Retina (tissue), 1 donor: Measurements from ENCODE around the gene PFN4.
"Not testable (repeated sequence)": the region's sequence is repeated elsewhere in the genome, so short reads cannot be mapped to it uniquely, and the experiment has no call there.

Experiments
- DNase-seq: peaks from one replicate; pipeline ENCODE4 v3.0.0-alpha.2; 2016

The PFN4 gene, protein sequence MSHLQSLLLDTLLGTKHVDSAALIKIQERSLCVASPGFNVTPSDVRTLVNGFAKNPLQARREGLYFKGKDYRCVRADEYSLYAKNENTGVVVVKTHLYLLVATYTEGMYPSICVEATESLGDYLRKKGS

DNA sequence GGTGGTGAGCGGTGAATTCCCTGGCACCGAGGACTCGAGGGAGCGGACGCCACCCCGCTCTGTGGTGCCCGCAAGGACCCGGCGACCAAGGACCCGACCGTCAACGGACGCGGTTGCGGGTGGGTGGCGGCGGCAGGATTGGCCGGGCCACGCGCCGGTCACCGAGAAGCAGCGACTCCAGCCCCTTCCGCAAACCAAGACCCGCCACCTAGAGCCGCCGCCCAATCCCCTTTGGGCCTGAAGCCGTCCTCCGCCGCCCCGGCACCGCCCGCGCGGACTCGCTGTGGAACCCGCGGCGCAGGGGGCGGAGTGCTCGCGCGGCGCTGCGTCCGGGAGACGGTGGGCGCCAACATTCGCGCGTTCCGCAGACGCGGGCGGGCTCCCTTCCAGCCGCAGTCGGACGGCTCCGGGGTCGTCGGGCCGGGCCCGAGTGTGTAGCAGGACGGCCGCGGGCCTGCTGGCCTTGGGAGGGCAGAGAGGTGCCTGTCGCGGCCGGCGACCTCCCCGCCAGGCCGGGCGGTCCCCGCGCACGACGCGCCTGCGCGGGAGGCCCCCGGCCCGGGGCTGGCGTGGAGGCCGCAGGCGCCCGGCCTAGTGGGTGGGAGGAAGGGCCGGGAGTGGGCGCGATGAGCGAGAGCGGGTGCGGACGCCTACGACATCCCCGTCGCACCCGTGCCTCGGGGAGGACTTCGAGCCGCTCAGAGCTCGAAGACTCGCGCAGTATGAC is at the start of gene PFN4, which contains the start of gene FAM228B:
Gene PFN4, minus strand, starts transcription at position 140 of the 727 bp plus-strand sequence. CDS start 799 bp downstream, outside the sequence.
Gene FAM228B, plus strand, starts transcription at position 275 of the 727 bp plus-strand sequence. CDS start 893 bp downstream, outside the sequence.
- DNase-seq, result peak; percentile 94

DNA sequence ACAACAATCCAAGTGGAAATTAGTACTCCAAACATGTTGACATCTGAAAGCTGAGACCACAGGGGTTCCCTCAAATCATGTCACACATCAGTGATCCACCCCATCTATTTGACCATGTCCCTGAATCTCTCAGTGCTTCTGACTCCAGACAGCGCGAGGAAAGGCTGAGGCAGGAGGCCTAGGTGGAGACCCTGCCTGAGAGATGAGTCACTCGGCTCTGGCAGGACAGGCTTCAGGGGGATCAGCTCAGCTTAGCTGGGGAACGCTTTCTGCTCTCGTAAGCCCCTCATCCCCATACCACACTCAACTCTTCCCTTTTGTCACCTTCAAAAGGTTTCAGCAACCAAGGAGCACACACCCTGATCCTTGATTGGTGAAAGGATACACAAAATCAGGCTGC is 45.9 kb upstream of the PFN4 start:
- DNase-seq, result no peak

DNA sequence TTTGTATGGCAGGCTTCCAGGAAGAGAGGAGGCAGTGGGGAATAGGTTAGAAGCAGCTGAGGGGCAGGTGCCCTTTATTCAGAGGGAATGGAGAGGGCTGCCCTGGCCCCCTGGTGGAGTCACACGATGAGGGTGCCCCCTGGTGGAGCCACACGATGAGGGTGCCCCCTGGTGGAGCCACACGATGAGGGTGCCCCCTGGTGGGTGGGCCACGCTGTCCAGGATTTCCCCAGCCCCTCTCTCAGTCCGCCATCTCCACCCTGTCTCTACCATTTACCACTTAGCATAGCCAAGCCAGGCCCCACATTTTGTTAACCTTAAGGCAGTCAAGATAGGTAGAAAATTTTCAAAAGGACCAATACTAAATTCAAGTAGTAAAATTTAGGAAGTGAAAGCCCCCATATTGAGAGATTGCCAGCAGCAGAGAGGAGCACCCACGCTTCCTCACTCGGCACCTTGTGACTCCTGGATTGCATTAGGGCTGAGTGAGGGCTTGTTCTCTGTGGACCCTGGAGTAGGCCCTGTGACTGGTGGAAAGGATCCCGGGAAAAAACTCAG is 41.4 kb upstream of the PFN4 start:
- no peak for DNase-seq

DNA sequence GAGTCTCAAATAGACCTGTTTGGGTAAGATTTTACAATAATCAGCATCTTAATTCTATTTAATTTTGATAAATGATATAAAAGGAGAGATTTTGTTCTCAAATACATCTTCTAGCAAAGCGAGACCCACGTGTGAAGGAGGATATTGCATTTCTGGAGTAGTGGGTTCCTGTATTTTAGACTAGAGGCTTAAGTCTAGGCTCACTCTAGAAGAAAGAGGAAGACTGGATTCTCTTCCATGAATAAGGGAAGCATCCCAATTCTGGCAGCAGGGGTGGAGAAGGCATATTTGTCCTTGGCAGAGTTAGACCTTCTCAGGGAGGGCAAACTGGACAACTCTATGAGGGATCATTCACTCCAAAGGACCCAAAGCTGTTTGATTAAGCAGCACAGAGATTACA is 40.5 kb upstream of the PFN4 start:
- no peak for DNase-seq

DNA sequence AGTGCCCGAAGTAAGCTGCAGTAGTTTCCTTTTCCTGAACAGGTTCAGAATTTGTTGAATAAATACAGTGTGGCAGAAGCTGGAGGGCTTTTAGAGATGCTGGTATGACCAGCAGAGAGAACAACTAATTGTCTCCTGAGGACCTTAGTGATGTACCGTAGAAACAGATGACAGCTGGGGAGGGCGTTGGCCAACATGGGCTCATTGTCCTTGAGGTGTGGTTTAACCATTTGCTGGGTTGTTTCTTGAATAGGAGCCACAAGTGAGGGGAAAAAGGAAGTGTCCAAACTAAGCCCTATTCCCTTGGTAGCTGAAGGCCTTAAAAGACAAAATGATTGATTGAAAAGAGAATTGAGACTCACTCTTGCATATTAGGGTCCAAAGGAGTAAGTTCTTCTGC is 40.1 kb upstream of the PFN4 start:
- DNase-seq, result no peak

DNA sequence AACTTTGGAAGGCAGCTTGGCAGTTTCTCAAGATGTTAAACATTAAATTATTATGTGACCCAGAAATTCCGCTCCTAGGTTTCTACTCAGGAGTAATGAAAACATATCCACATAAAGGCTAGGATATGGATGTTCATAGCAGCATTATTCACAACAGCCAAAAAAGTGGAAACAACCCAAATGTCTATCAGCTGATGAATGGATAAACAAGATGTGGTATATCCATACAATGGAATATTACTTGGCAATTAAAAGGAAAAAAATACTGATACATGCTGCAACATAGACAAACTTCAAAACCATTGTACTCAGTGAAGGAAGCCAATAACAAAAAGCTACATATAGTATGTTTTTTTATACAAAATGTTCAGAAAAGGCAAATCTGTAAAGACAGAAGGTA is 39.4 kb upstream of the PFN4 start:
- no peak for DNase-seq

DNA sequence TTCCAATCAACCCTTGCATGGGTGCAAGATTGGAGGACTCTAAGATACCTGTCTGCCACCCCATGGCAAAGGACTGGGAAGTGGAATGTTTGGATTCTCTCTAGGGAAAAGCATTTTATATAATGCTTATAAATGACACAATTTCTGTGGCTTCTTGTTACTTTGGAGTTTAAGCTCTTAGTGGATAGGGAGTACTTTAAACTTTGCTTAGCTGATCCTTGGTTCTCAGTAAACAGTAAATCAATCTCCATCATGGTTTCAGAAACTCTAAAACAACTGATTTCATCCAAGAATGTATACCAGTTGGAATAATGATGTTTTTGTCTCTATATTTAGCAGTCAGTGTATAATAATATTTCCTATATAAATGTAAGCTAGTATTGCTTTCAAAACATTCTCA is 37.6 kb upstream of the PFN4 start:
- no peak for DNase-seq

DNA sequence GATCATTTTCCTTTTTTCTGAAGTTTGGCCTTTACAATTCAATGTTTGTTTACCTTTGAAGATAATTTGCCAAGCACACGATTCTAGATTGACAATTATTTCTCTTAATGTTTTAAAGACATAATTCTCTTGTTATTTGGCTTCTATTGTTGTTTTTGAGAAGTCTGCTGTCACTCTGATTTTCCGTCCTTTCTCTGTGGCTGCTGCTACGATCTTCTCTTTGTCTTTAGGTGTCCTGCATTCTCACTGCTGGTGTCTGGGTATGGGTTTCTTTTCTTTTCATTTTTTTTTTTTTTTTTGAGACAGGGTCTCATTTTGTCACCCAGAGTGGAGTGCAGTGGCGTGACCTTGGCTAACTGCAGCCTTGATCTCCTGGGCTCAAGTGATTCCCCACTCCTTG is 36.6 kb upstream of the PFN4 start:
- no peak for DNase-seq

DNA sequence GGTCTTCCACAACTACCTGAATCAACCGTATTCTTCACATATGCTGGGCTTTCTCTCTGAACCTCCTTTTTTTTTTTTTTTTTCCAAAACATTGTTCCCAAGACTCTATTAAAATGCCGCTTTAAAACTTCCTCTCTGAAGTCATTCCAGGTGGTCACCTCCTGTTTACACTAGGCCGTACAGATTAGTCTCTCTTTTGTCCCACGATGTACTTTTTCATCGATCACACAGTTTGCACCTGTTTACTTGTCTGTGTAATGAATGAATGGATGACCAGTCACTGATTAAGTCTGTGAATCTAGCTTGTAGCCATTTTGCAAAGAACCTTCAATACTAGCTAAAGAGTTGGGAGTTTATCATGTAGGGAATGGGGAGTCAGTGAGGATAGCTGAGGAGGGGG is 35.0 kb upstream of the PFN4 start:
- DNase-seq, result no peak

DNA sequence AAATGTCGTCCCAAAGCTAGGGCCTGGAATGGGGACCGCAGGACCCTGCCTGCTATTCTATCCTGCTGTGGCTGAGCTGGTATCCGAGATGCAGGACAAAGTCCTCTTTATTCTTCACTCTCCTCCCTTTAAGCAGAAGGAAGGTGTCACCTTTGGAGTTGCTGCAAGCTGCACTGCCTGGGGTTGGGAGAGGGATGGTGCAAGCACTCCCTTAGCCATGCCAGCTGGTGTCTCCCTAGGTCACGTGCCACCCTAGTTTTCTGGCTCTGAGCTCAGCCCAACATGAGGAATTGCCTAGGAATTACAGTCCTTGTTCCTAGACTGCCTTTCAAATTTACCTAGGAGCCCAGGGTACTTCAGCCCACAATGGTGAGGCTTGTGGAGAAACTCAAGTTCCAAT is 30.3 kb upstream of the PFN4 start:
- DNase-seq, result no peak

DNA sequence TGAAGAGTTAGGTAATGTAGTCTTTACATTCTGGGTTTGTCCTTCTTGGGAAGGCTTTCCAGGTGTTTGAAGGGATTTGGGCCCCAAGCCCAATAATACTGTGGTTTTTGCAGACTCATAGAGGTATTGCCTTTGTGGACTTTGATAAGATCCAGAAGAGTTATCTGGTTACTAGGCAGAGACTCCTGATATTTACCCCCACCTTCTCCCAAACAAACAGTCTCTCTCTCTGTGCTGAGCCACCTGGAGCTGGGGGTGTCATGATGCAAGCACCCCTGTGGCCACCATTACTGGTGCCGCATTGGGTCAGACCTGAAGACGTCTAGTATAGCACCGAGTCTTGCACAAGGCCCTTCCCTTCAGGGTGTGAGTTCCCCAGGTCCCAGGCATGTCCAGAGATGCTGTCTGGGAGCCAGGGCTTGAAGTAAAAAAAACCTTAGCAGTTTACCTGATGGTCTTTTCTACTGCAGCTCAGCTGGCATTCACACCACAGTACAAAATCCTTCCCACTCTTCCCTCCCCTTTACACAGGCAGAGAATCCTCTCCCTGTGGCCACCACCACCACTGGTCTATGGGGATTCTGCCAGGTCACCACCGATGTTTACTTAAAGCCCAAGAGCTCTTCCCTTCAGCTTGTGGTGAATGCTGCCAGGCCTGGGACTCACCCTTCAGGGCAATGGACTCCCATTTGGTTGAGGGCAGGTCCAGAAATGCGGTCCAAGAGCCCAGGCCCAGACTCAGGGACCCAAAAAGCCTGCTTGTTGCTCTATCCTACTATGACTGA is 29.5 kb upstream of the PFN4 start:
- no peak for DNase-seq

DNA sequence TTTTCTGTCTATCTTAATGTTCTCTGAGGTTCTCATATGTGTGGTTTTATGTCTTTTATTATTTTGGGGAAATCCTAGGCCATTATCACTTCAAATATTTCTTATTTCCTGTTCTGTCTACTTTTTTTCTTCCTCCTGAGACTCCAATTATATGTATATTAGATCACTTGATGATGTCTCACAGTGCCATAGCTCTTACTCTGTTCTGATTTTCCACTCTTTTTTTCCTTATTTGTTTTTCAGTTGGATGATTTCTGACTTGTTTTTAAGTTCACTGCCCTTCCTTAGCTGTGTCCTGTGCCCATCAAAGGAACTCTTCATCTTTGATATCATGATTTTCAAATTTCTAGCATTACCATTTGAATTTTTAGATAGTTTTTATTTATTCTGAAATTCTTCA is 24.2 kb upstream of the PFN4 start:
- DNase-seq, result no peak

DNA sequence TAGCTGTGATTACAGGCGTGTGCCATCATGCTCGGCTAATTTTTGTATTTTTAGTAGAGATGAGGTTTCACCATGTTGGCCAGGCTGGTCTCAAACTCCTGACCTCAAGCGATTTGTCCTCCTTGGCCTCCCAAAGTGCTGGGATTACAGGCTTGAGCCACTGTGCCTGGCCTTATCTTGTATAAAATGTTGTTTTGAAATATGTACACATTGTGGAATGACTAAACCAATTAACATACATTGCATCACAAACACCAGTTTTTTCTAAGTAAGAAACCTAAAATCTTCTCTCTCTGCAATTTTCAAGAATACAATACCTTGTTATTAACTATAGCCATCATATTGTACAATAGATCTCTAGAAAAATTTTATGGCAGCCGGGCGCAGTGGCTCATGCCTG is 17.2 kb upstream of the PFN4 start:
- not testable (repeated sequence) for DNase-seq

DNA sequence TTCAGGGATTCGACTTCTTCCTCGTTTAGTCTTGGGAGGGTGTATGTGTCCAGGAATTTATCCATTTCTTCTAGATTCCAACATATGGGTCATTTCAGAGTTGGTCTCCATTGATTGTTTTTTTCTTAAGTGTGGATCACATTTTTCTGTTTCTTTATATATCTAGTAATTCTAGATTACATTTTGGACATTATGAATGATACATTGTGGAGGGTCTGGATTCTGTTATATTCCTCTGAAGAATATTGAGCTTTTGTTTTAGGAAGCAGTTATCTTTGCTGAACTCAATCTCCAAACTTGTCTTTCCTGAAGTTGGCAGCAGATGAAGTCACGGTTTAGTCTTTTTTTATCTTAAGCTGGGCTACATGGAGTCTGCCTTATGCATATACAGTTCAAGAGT is 9.4 kb upstream of the PFN4 start:
- no peak for DNase-seq

DNA sequence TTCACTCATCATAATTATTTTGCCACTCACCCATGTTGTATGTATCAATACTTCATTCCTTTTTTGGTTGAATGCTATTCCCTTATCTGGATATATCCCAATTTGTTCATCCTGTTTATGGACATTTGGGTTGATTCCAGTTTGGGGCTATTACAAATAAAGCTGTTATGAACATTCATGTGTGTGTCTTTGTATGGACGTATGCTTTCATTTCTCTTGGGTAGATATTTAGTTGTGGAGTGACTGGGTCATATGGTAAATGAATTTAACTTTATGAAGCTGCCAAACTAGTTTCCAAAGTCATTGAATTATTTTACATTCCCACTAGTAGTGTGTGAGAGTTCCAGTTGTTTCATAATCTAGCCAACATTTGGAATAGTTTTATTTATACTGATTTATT is 2.8 kb upstream of the PFN4 start:
- no peak for DNase-seq

DNA sequence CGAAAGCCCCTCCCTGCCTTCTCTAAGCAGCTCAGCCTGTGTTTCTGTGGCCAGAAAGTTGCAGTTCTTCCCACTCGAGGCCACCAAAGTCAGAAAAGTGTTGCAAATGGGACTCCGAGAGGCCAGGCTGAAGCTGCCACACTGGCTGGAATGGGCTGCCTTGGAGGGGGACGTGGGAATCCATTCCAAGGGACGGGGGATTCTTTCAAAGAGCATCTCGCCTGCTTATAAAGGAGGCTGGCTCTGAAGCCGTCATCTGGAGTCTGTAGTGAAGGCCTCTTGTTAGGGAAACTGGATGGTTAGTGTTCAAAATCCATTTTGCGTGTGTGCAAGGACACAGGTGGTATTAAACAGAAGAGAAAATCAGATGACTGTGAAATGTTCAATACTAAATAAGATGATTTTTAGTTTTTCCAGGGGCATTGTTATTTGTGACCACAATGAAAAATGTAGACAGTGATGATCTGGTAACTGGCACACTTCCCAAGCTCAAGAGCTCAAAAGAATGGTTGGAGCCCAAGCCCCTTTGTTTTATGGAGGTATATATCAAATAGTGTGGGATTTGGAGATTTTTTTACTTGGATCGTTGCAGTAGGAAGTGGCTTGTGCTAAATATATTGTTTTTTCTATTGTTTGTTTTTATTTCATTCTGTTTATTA is 917 bp upstream of the PFN4 start:
- DNase-seq, result peak; percentile 90

DNA sequence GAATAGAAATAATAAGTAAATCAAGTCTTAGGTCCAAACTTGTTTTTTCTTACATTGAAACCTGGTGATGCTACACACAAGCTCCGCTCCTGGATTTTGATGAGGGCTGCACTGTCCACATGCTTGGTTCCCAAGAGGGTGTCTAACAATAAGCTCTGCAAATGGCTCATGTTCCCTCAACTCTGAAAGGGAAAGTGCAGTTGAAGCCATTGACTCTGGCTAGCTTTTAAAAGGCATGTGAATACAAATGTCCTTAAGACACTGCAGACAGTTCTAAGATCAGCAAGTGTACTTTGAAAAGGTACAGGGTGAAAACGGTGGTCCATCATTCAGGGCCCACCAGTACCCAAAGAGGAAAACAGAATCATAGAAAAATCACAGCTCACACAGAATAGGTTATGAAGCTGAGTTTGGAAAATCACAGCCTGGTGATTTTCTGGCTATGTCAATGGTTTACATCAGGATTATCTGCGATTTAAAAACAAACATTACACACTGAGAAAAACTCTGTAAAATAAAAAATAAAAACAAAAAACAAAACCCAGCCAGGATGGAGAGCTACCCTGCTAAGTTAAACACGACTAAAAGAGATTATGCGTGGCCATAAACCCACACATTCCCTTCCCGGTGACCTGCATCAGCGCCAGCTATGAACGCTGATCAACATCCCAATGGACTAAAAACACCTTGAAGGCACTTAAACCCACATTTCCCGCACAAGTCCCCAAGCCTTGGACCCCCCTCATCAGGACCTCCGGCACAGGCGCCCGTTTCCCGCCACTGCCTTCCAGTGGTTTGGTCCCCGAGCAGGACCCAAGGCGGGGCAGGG is 554 bp downstream of the PFN4 start:
- DNase-seq, result no peak

DNA sequence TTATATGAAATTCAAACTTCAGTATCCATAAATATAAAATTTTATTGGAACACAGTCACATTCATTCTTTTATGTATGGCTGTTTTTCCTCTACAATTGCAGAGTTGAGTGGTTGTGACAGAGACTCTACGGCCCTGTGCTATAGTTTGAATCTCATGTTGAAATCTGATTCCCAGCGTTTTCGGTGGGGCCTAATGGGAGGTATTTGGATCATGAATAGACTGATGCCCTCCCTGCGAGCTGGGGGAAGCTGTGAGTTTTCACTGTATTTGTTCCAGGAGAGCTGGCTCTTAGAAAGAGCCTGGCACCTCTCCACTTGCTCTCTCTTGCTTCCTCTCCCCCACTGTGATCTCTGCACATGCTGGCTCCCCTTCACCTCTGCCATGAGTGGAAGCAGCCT is 1.7 kb downstream of the PFN4 start:
- peak; percentile 13 for DNase-seq

DNA sequence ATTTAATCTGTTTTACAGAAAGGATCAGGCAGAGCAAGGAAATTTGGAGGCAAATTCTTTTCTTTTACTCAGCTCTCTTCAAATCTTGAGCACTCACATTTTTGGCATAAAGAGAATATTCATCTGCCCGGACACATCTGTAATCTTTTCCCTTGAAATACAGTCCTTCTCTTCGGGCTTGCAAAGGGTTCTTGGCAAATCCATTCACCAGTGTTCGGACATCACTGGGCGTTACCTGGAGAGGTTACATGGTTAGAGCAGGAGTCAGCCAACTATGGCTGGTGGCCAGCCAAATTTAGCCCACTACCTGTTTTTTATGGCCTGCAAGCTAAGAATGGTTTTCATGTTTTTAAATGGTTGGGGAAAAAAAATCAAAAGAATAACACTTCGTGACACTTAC is 2.1 kb downstream of the PFN4 start:
- DNase-seq, result no peak

DNA sequence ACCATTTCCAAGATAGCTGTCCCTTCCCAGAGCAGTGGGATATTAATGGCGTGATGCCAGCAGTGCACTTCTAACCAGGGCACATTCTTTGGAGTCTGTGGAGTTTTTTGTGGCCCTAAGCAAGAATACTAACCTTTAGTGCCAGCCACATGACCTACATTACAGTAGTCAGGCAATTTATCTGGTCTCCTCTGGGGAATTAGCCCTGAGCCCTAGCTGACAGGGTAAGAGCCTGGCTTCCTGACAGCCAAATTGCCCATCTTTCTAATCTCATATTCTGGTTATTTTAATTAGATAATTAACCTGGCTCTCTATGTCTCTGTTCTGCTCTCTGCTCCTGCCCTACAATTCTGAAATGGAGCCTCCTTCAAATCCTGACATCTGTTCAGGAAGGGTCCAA is 5.2 kb downstream of the PFN4 start:
- no peak for DNase-seq

DNA sequence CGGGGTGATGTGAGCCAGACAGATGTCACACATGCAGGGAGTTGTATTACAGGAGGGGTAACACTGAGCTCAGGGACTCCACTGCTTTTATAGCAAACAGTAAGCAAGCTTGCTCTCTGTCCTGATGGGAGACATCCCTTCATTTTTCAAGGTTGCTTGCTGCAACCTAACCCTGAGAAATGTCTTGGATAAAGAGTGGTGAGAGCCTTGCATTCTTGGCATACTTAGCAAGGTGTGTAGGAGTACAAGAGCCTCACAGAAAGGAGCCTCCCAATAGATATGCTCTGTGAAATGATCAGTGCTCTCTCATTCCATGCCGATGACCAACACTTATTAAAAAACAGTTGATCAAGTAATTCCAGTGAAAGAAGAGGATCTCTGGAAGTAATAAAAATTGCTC is 8.1 kb downstream of the PFN4 start:
- no peak for DNase-seq

DNA sequence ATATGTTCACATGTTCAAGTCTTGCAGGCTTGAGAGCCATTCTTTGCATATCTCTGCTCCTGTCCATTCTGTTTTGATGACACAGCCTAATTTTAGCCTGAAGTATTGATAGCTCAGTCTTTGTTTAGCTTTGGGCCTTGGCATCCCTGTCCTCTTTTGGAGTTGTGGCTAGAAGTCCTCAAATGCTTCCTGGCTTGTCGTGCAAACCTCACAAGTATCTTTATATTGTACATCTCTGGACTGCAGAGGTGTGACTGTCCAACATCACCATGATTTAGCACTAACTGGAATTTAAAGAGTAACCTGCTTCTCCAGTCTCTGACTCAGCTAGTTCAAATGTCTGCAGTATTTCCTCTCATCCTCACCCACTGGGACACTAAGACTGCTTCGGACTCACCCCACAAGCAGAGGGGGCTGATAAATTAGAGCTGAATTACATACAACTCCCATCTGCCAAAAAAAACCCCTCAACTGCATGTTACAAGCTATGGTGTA is 11.7 kb downstream of the PFN4 start:
- DNase-seq, result no peak
